HepG2 (cell line): ENCODE measurements around the gene AMPD2. TPM values are rescaled to one million over a fixed set of nuclear protein-coding genes. Genes with fewer than 3 reads are reported as not detected.
A peak's percentile ranks its signal among the peaks of the same experiment; 100 is the strongest.

Experiments used
- ATAC-seq: fragments of 200-7000 bp; cut with Tn5 transposase; 3 replicates; pipeline ENCODE4 v1.9.1; 2020; ENCODE audit warnings: mild to moderate bottlenecking, moderate library complexity
- BruUV-seq: library from RNA; stranded (reverse); fragments of 400-500 nt; replicated peaks from 2 replicates; lab custom pipeline; 2021; lab: Mats Ljungman, UMichigan
- CTCF ChIA-PET: fragments of 300-600 bp; formaldehyde crosslinking; extraction: SDS; loops from one replicate; lab custom pipeline; 2021; ENCODE audit warnings: low total read pairs, inconsistent platforms, low intra/inter-chr PET ratio; lab: Yijun Ruan, JAX
- POLR2A ChIA-PET: fragments of 350-600 bp; sonication (Branson Sonifier 250); formaldehyde crosslinking; loops from one replicate; lab custom pipeline; 2020; ENCODE audit warnings: antibody characterized with exemption, inconsistent platforms; lab: Yijun Ruan, JAX
- DNase-seq: peaks from one replicate; pipeline ENCODE4 v3.0.0-alpha.2; 2015; ENCODE audit warnings: low spot score
- FAIRE-seq: peaks from 3 replicates; lab custom pipeline; 2011; peaks lifted over from hg19 to GRCh38; lab: Jason Lieb, UNC
- H2AFZ ChIP-seq: one replicate; pipeline ENCODE4 v1.6.1; 2011; ENCODE audit warnings: low read length, inconsistent platforms
- H3K27ac ChIP-seq: fragments of 300-600 bp; 3 replicates; pipeline ENCODE4 v1.8.0; 2011; ENCODE audit warnings: mixed run types, mild to moderate bottlenecking, mixed read lengths, low read length, inconsistent platforms; ENCODE audit not compliant: insufficient read depth; ENCODE audit errors: extremely low read length
- H3K27me3 ChIP-seq, 2 experiments: fragments of 200-600 bp in 1 of 2; 2 replicates in 1 of 2; 3 replicates in 1 of 2; pipeline versions ENCODE4 v1.6.0 to v1.8.0; 2011; ENCODE audit warnings: low read length in 2 of 2, mild to moderate bottlenecking in 2 of 2, moderate library complexity in 2 of 2, inconsistent platforms in 1 of 2; ENCODE audit not compliant: insufficient read depth in 2 of 2, control insufficient read depth in 1 of 2
- H3K36me3 ChIP-seq, 2 experiments: fragments of 200-600 bp in 1 of 2; replicated peaks in 1 of 2; 2 replicates in 1 of 2; 3 replicates in 1 of 2; pipeline versions ENCODE4 v1.5.1 to v1.8.0; 2011; ENCODE audit warnings: low read length in 2 of 2, inconsistent platforms in 1 of 2; ENCODE audit not compliant: insufficient read depth in 2 of 2, control insufficient read depth in 1 of 2
- H3K4me1 ChIP-seq: 2 replicates; pipeline ENCODE4 v1.5.1; 2012; ENCODE audit warnings: low read length, inconsistent platforms; ENCODE audit not compliant: insufficient read depth
- H3K4me2 ChIP-seq: 2 replicates; pipeline ENCODE4 v1.6.0; 2011; ENCODE audit warnings: low read depth, low read length, inconsistent platforms
- H3K4me3 ChIP-seq, 3 experiments: fragments of 200-600 bp in 1 of 3; sonication (generic), shearing (Covaris generic) in 1 of 3; replicated peaks in 1 of 3; 2 replicates each; pipeline ENCODE4 v1.5.1; 2011 to 2016; ENCODE audit warnings: low read length in 3 of 3, inconsistent platforms in 2 of 3, low read depth in 2 of 3, mild to moderate bottlenecking in 2 of 3, control low read depth in 1 of 3, mixed read lengths in 1 of 3; ENCODE audit not compliant: insufficient read depth in 1 of 3
- H3K79me2 ChIP-seq: one replicate; pipeline ENCODE4 v1.6.1; 2011; ENCODE audit warnings: low read length, inconsistent platforms; ENCODE audit not compliant: insufficient read depth
- H3K9ac ChIP-seq: 2 replicates; pipeline ENCODE4 v1.6.0; 2011; ENCODE audit warnings: mild to moderate bottlenecking, low read depth, low read length, inconsistent platforms; ENCODE audit not compliant: insufficient read depth
- H3K9me3 ChIP-seq: 2 replicates; pipeline ENCODE4 v1.5.1; 2012; ENCODE audit warnings: mild to moderate bottlenecking, low read length
- H4K20me1 ChIP-seq: 2 replicates; pipeline ENCODE4 v1.6.0; 2011; ENCODE audit warnings: inconsistent platforms, mild to moderate bottlenecking, low read length, moderate library complexity; ENCODE audit not compliant: insufficient read depth
- AGO1 ChIP-seq: fragments of 200-400 bp; formaldehyde crosslinking; IDR thresholded peaks from 2 replicates; pipeline ENCODE4 v1.6.1; 2017; ENCODE audit warnings: mild to moderate bottlenecking, low read depth, low read length, moderate library complexity; ENCODE audit not compliant: poor library complexity, severe bottlenecking
- AGO2 ChIP-seq: fragments of 200-400 bp; formaldehyde crosslinking; optimal IDR thresholded peaks from 2 replicates; pipeline ENCODE3; 2017; ENCODE audit warnings: mild to moderate bottlenecking, low read depth, low read length, moderate library complexity
- ELF3 ChIP-seq: IDR thresholded peaks from 2 replicates; pipeline ENCODE4 v1.6.1; 2016; ENCODE audit warnings: missing genetic modification reagents, missing compliant biosample characterization
- ETV5 ChIP-seq: IDR thresholded peaks from 2 replicates; pipeline ENCODE4 v1.6.1; 2018; ENCODE audit warnings: missing biosample characterization, missing genetic modification reagents, inconsistent platforms, borderline replicate concordance
- HDAC1 ChIP-seq: sonication (generic); formaldehyde crosslinking; IDR thresholded peaks from 2 replicates; pipeline ENCODE4 v1.5.1; 2020; ENCODE audit warnings: mild to moderate bottlenecking, missing genetic modification reagents
- ISL2 ChIP-seq: sonication (generic); formaldehyde crosslinking; IDR thresholded peaks from 2 replicates; pipeline ENCODE4 v1.5.0; 2020; ENCODE audit warnings: missing genetic modification reagents
- KDM1A ChIP-seq: IDR thresholded peaks from 2 replicates; pipeline ENCODE4 v1.6.1; 2016; ENCODE audit warnings: missing compliant biosample characterization
- KDM4B ChIP-seq: sonication (generic); formaldehyde crosslinking; IDR thresholded peaks from 2 replicates; pipeline ENCODE4 v1.4.0; 2020; ENCODE audit warnings: missing genetic modification reagents
- NR2F6 ChIP-seq, 2 experiments: IDR thresholded peaks; 2 replicates each; pipeline ENCODE4 v1.6.1; 2016; ENCODE audit warnings: antibody characterized with exemption in 1 of 2, mild to moderate bottlenecking in 1 of 2
- PATZ1 ChIP-seq: sonication (generic); formaldehyde crosslinking; IDR thresholded peaks from 2 replicates; pipeline ENCODE4 v1.4.0; 2020; ENCODE audit warnings: missing genetic modification reagents
- RBFOX2 ChIP-seq: fragments of 200-400 bp; formaldehyde crosslinking; IDR thresholded peaks from 2 replicates; pipeline ENCODE4 v1.6.1; 2017; ENCODE audit warnings: low read depth, mild to moderate bottlenecking, low read length
- RELA ChIP-seq: sonication (generic); formaldehyde crosslinking; IDR thresholded peaks from 2 replicates; pipeline ENCODE4 v1.4.0; 2020; ENCODE audit warnings: missing genetic modification reagents
- RXRA ChIP-seq: sonication (generic); formaldehyde crosslinking; IDR thresholded peaks from 2 replicates; pipeline ENCODE4 v1.5.1; 2020; ENCODE audit warnings: missing genetic modification reagents
- SAP130 ChIP-seq: IDR thresholded peaks from 2 replicates; pipeline ENCODE4 v1.6.1; 2016; ENCODE audit warnings: low read depth
- SOX5 ChIP-seq: IDR thresholded peaks from 2 replicates; pipeline ENCODE4 v1.6.1; 2016; ENCODE audit warnings: borderline replicate concordance
- SPEN ChIP-seq: sonication (generic); formaldehyde crosslinking; IDR thresholded peaks from 2 replicates; pipeline ENCODE4 v1.5.1; 2020; ENCODE audit warnings: low read depth, mild to moderate bottlenecking, missing genetic modification reagents
- TEAD3 ChIP-seq: optimal IDR thresholded peaks from 2 replicates; pipeline ENCODE3; 2016; ENCODE audit warnings: borderline replicate concordance
- ZC3H13 ChIP-seq: sonication (generic); formaldehyde crosslinking; IDR thresholded peaks from 2 replicates; pipeline ENCODE4 v1.8.1; 2023; ENCODE audit warnings: mild to moderate bottlenecking, missing genetic modification reagents, moderate library complexity
- ZNF496 ChIP-seq: sonication (generic); formaldehyde crosslinking; IDR thresholded peaks from 2 replicates; pipeline ENCODE4 v1.8.1; 2023; ENCODE audit warnings: mild to moderate bottlenecking, moderate library complexity, missing genetic modification reagents; ENCODE audit not compliant: insufficient replicate concordance
- ZNF552 ChIP-seq: sonication (generic); formaldehyde crosslinking; IDR thresholded peaks from 2 replicates; pipeline ENCODE4 v1.9.0; 2022; ENCODE audit warnings: missing genetic modification reagents, mild to moderate bottlenecking, borderline replicate concordance
- ZNF558 ChIP-seq: sonication (generic); formaldehyde crosslinking; IDR thresholded peaks from 2 replicates; pipeline ENCODE4 v1.9.0; 2022; ENCODE audit warnings: mild to moderate bottlenecking, missing genetic modification reagents, borderline replicate concordance
- ZNF674 ChIP-seq: sonication (generic); formaldehyde crosslinking; IDR thresholded peaks from 2 replicates; pipeline ENCODE4 v1.5.0; 2020; ENCODE audit warnings: low read depth, mild to moderate bottlenecking, missing genetic modification reagents
- ZNF691 ChIP-seq: sonication (generic); formaldehyde crosslinking; IDR thresholded peaks from 2 replicates; pipeline ENCODE4 v1.4.0; 2020; ENCODE audit warnings: missing genetic modification reagents, low read depth, mild to moderate bottlenecking, borderline replicate concordance
- ZNF747 ChIP-seq: sonication (generic); formaldehyde crosslinking; IDR thresholded peaks from 2 replicates; pipeline ENCODE4 v1.8.1; 2023; ENCODE audit warnings: missing genetic modification reagents, mild to moderate bottlenecking, borderline replicate concordance
- ZNF850 ChIP-seq: sonication (generic); formaldehyde crosslinking; conservative IDR thresholded peaks from 2 replicates; pipeline ENCODE4 v1.9.0; 2021; ENCODE audit warnings: mild to moderate bottlenecking, missing genetic modification reagents
- WGBS: methylation state at CpG from one replicate; pipeline ENCODE4 v1.1.6; 2017; ENCODE audit warnings: low lambda C conversion rate; 5-methylcytosine and 5-hydroxymethylcytosine counted together
- in situ Hi-C: cut with HindIII; loops from 2 replicates; pipeline ENCODE4 v1.10.0; 2017; ENCODE audit warnings: low pct_unique_long_range_greater_than_20kb; ENCODE audit not compliant: extremely low pct_ligation_motif_present
- intact Hi-C: fragments of 100-400 bp; cut with micrococcal nuclease; formaldehyde crosslinking; loops from one replicate; pipeline ENCODE4 v1.10.0; 2022; ENCODE audit not compliant: unreplicated experiment
- polyA plus RNA-seq, 8 experiments: library from polyadenylated mRNA; depleted of rRNA in 3 of 8; stranded (reverse) in 7 of 8; unstranded in 1 of 8; fragments of >200 nt; fragmentation: Illumina TruSeq in 4 of 8; extraction: Trizol in 4 of 8; gene quantifications; 2 replicates each; pipeline versions ENCODE4 v1.2.1 to v1.2.3, GENCODE V29; 2011 to 2016; ENCODE audit warnings: low read depth in 4 of 8, missing spikeins in 1 of 8, mixed read lengths in 1 of 8; ENCODE audit not compliant: insufficient read depth in 1 of 8
- total RNA-seq, 5 experiments: library from RNA; depleted of rRNA; stranded (reverse); fragments of >200 nt; fragmentation: Illumina TruSeq; extraction: Trizol; gene quantifications; 2 replicates each; pipeline ENCODE4 v1.2.3, GENCODE V29; 2016; ENCODE audit warnings: low read depth in 1 of 5

The AMPD2 gene
- total and polyA plus RNA-seq, 2 of the 13 experiments (the other 11 are each of a cell fraction or from before 2014, with no cell fraction given) = 62.3 to 82.0 TPM

GRCh38 chr1:109620841-109621286 is 1.2 kb downstream of the AMPD2 start:
- no peaks in the 10 kb centered on the region; a peak in 1 of 5 replicates for H3K27me3 ChIP-seq
- H3K27ac ChIP-seq = peak overlapping the region; percentile 92
- no peak overlapping the region for H2AFZ ChIP-seq
- in situ Hi-C loops (loop anchor here (5.0 kb wide), 1 partner anchor 74 kb away; the partner anchor contains the start of gene GNAI3), intact Hi-C loops (no loop called here)
- peak overlapping the region; percentile 71 to 89 (median 80) for H3K4me3 ChIP-seq
- H4K20me1 ChIP-seq = peaks cover 37% of the 10 kb centered on the region
- FAIRE-seq (peak; percentile 71), ATAC-seq (peak; percentile 74), DNase-seq (peak; percentile 88)
- peak overlapping the region; percentile 92 for H3K4me2 ChIP-seq
- peaks cover 7 to 13% of the 10 kb centered on the region in 2 experiments; a peak in 3 of 5 replicates for H3K36me3 ChIP-seq
- BruUV-seq = no TSS peak
- ChIA-PET CTCF (no interaction called here), POLR2A (interaction anchor here (0.8 to 2.7 kb wide), 6 partner anchors 9 to 195 kb away, joined by 3 to 36 read pairs (median 11); partner anchors contain the start of gene GNAI3)
- peaks cover 59% of the 10 kb centered on the region for H3K4me1 ChIP-seq
- H3K79me2 ChIP-seq = peaks cover 56% of the 10 kb centered on the region
- 2% methylated on average over 10 of the region's 18 CpGs for WGBS
- H3K9me3 ChIP-seq = no peaks in the 10 kb centered on the region
- H3K9ac ChIP-seq = peak overlapping the region; percentile 87
- TF ChIP-seq ZNF552 (CRISPR knock-in tag) (no peak), ZNF747 (no peak), ELF3 (CRISPR knock-in tag) (peak; percentile 86), KDM4B (CRISPR knock-in tag) (no peak), ZNF691 (CRISPR knock-in tag) (0 out of 2 replicates have a peak, but pooled peaks have one; percentile 47), KDM1A (no peak), ZC3H13 (CRISPR knock-in tag) (no peak), HDAC1 (CRISPR knock-in tag) (peak; percentile 82), ETV5 (CRISPR knock-in tag) (peak; percentile 77), ZNF850 (CRISPR knock-in tag) (0 out of 2 replicates have a peak, but pooled peaks have one; percentile 27), AGO1 (no peak), RXRA (CRISPR knock-in tag) (no peak), RELA (CRISPR knock-in tag) (no peak), PATZ1 (CRISPR knock-in tag) (peak; percentile 44; the same call in 1 of the 2 replicates), ZNF674 (CRISPR knock-in tag) (no peak), SPEN (CRISPR knock-in tag) (peak; percentile 74; the same call in 1 of the 2 replicates), NR2F6 (IDR thresholded peaks at IDR 0.05) (no peak), NR2F6 (CRISPR knock-in tag; IDR thresholded peaks at IDR 0.05) (no peak), TEAD3 (CRISPR knock-in tag) (no peak), RBFOX2 (peak; percentile 65), SOX5 (CRISPR knock-in tag) (no peak), ISL2 (CRISPR knock-in tag) (no peak), ZNF558 (no peak), AGO2 (no peak), SAP130 (peak; percentile 92), ZNF496 (CRISPR knock-in tag) (no peak)
